GM18520 (cell line): Measurements from ENCODE around the gene TCF25.
"Not testable (repeated sequence)": the region's sequence is repeated elsewhere in the genome, so short reads cannot be mapped to it uniquely, and the experiment has no call there.

Source experiments
- ATAC-seq: cut with Tn5 transposase; IDR thresholded peaks from one replicate; pipeline ENCODE4 v1.9.1; 2021; ENCODE audit not compliant: unreplicated experiment

Gene TCF25

GRCh38 chr16:89917773-89918452 lies 44.5 kb downstream of the TCF25 start:
- peak; percentile 67 for ATAC-seq

- ATAC-seq: no peak
These were observed 45.3 kb downstream of the TCF25 start, which contains the start of gene MC1R for GRCh38 chr16:89918453-89919347. TSS of gene MC1R (plus strand) at chr16:89918862. CDS start at chr16:89919259, 397 bp downstream.

- ATAC-seq: no peak
These were observed 46.4 kb downstream of the TCF25 start for GRCh38 chr16:89919535-89920406.

GRCh38 chr16:89920723-89921122 lies 47.3 kb downstream of the TCF25 start:
- ATAC-seq: no peak

GRCh38 chr16:89921131-89921701 lies 47.8 kb downstream of the TCF25 start:
- ATAC-seq: no peak

- no peak for ATAC-seq
These were observed 48.5 kb downstream of the TCF25 start for GRCh38 chr16:89921702-89922476.

GRCh38 chr16:89922477-89922883 lies 49.1 kb downstream of the TCF25 start:
- no peak for ATAC-seq

- no peak for ATAC-seq
These were observed 49.7 kb downstream of the TCF25 start, which contains the start of gene TUBB3 for GRCh38 chr16:89922884-89923639. TSS of gene TUBB3 (plus strand) at chr16:89923342. CDS start at chr16:89923402, 60 bp downstream.

- ATAC-seq: no peak
These were observed 50.4 kb downstream of the TCF25 start for GRCh38 chr16:89923640-89924296.

- ATAC-seq: no peak
These were observed 51.0 kb downstream of the TCF25 start for GRCh38 chr16:89924297-89924924.

- no peak for ATAC-seq
These were observed 51.5 kb downstream of the TCF25 start for GRCh38 chr16:89924925-89925307.

GRCh38 chr16:89925596-89926079 lies 52.2 kb downstream of the TCF25 start:
- ATAC-seq: no peak

- no peak for ATAC-seq
These were observed 58.0 kb downstream of the TCF25 start for GRCh38 chr16:89931305-89931896.

GRCh38 chr16:89931964-89932363 lies 58.6 kb downstream of the TCF25 start:
- ATAC-seq: no peak

- ATAC-seq: not testable (repeated sequence)
These were observed 60.6 kb downstream of the TCF25 start for GRCh38 chr16:89934019-89934418.

- no peak for ATAC-seq
These were observed 61.5 kb downstream of the TCF25 start for GRCh38 chr16:89934611-89935553.

- ATAC-seq: not testable (repeated sequence)
These were observed 62.2 kb downstream of the TCF25 start for GRCh38 chr16:89935620-89936019.
